Upper lobe of left lung (tissue), 6 donors: Measurements from ENCODE around the gene MRPS9. TPM values are rescaled to one million over a fixed set of nuclear protein-coding genes. Genes with fewer than 3 reads are reported as not detected.

ENCODE experiments used
- ATAC-seq, 2 donors: fragments of 200-7000 bp; cut with Tn5 transposase; one replicate each; pipeline ENCODE4 v1.9.1; 2022; ENCODE audit warnings: mild to moderate bottlenecking in 2 of 2, moderate library complexity in 2 of 2; ENCODE audit not compliant: low FRiP score in 2 of 2
- DNase-seq, 2 donors: peaks; one replicate each; pipeline ENCODE4 v3.0.0-alpha.2; 2019 to 2020
- H3K27ac ChIP-seq, 4 donors: fragments of 200-600 bp; sonication (generic); one replicate each; pipeline ENCODE4 v1.5.1; 2016 to 2019
- H3K27me3 ChIP-seq, 4 donors: fragments of 200-600 bp; sonication (generic); one replicate each; pipeline ENCODE4 v1.5.1; 2017 to 2019
- H3K36me3 ChIP-seq, 4 donors: fragments of 200-600 bp; sonication (generic); one replicate each; pipeline ENCODE4 v1.5.1; 2016 to 2019
- H3K4me1 ChIP-seq, 4 donors: fragments of 200-600 bp; sonication (generic); one replicate each; pipeline ENCODE4 v1.5.1; 2018 to 2019
- H3K4me3 ChIP-seq, 4 donors: fragments of 200-600 bp; sonication (generic); one replicate each; pipeline ENCODE4 v1.5.1; 2017 to 2019; ENCODE audit warnings: mild to moderate bottlenecking in 2 of 4, moderate library complexity in 1 of 4
- H3K9me3 ChIP-seq, 4 donors: fragments of 200-600 bp; sonication (generic); one replicate each; pipeline ENCODE4 v1.5.1; 2018 to 2019
- EP300 ChIP-seq, 4 donors: sonication (generic); formaldehyde crosslinking; IDR thresholded peaks; one replicate each; pipeline ENCODE4 v1.5.1; 2017; ENCODE audit warnings: antibody characterized with exemption in 4 of 4, control low read depth in 2 of 4
- POLR2A ChIP-seq, 4 donors: fragments of 450-650 bp; IDR thresholded peaks; one replicate each; pipeline ENCODE4 v1.5.1; 2016 to 2017; ENCODE audit warnings: antibody characterized with exemption in 4 of 4, mild to moderate bottlenecking in 2 of 4
- POLR2AphosphoS5 ChIP-seq, 2 donors: sonication (generic); formaldehyde crosslinking; IDR thresholded peaks; one replicate each; pipeline ENCODE4 v1.5.1; 2017; ENCODE audit warnings: antibody characterized with exemption in 2 of 2
- WGBS, 2 donors: methylation state at CpG; one replicate each; pipeline ENCODE4 v1.1.5; 2017 to 2018; 5-methylcytosine and 5-hydroxymethylcytosine counted together
- total RNA-seq, 6 donors: library from RNA; depleted of rRNA in 4 of 6; stranded (reverse); fragments of >200 nt in 4 of 6; gene quantifications; one replicate each; pipeline versions ENCODE4 v1.1.0 to v1.2.1, GENCODE V29; 2016 to 2021
- TF ChIP-seq, protein P1 (sequence below), 6 experiments: fragments of 450-650 bp in 4 of 6; fragments of 200-600 bp in 2 of 6; sonication (generic) in 2 of 6; IDR thresholded peaks; one replicate each; pipeline ENCODE4 v1.5.1; 2016 to 2019; ENCODE audit warnings: antibody characterized with exemption in 6 of 6
- donor health status: DM: no; HTN: no; CAD: no; lungs with moderate emphysema.
- donor health status: DM: no; HTN: yes; CAD: no; lungs with severe emphysema.

Gene MRPS9
- total RNA-seq, 6 donors from 2014 or later, result 15.4 to 17.8 (median 17.0) TPM

DNA sequence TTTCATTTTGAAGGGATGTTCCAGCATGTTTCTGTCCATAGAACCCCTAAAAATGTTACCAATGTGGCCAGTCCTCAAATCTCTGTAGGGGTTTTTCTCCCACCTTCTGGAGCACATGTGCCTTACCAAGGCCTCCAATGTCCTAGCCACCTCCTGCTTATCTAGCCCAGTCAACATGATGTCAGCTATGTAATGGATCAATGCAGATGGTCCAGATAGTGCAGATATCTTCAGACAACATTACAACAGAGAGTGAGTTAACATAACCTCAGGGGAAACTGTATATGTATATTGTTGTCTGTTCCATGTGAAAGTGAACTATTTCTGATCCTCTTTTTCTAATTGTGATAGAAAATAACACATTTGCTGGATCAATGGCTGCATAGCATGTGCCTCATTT is 92.7 kb downstream of the MRPS9 start:
- DNase-seq (no peak), ATAC-seq (no peak)
- H3K4me1 ChIP-seq, result no peaks in the 10 kb centered on the region
- TF ChIP-seq POLR2A (IDR thresholded peaks at IDR 0.05) (no peak), POLR2AphosphoS5 (IDR thresholded peaks at IDR 0.05) (no peak), EP300 (IDR thresholded peaks at IDR 0.05) (no peak)
- TF ChIP-seq, protein P1, sequence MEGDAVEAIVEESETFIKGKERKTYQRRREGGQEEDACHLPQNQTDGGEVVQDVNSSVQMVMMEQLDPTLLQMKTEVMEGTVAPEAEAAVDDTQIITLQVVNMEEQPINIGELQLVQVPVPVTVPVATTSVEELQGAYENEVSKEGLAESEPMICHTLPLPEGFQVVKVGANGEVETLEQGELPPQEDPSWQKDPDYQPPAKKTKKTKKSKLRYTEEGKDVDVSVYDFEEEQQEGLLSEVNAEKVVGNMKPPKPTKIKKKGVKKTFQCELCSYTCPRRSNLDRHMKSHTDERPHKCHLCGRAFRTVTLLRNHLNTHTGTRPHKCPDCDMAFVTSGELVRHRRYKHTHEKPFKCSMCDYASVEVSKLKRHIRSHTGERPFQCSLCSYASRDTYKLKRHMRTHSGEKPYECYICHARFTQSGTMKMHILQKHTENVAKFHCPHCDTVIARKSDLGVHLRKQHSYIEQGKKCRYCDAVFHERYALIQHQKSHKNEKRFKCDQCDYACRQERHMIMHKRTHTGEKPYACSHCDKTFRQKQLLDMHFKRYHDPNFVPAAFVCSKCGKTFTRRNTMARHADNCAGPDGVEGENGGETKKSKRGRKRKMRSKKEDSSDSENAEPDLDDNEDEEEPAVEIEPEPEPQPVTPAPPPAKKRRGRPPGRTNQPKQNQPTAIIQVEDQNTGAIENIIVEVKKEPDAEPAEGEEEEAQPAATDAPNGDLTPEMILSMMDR (IDR thresholded peaks at IDR 0.05), result no peak
- H3K27me3 ChIP-seq, result no peaks in the 10 kb centered on the region
- H3K27ac ChIP-seq, result no peak overlapping the region
- no peaks in the 10 kb centered on the region for H3K9me3 ChIP-seq
- no peak overlapping the region for H3K4me3 ChIP-seq
- H3K36me3 ChIP-seq, result no peaks in the 10 kb centered on the region

DNA sequence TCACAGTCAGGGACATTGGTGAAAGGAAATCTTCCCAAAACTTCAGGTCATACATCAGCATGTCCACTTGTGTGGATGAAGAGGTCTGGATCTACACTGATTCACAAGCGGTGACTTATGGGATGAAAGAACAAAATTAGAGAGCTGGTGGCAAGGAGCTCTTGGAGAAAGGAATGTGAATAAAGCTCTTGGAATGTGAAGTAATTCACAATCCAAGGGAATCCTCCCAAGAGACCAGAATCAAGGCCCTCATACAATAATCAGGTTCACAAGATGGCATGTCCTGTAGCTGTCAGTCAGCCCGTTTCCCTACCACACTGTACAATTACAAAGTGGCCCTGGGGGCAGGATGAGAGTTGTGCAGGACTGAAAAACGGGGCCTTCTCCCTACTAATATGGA is 96.2 kb downstream of the MRPS9 start:
- no peak overlapping the region for H3K4me3 ChIP-seq
- no peaks in the 10 kb centered on the region for H3K27me3 ChIP-seq
- H3K9me3 ChIP-seq, result no peaks in the 10 kb centered on the region
- TF ChIP-seq POLR2A (IDR thresholded peaks at IDR 0.05) (no peak), EP300 (IDR thresholded peaks at IDR 0.05) (no peak), POLR2AphosphoS5 (IDR thresholded peaks at IDR 0.05) (no peak)
- TF ChIP-seq, protein P1 (IDR thresholded peaks at IDR 0.05), result no peak
- H3K36me3 ChIP-seq, result no peaks in the 10 kb centered on the region
- no peaks in the 10 kb centered on the region for H3K4me1 ChIP-seq
- no peak overlapping the region for H3K27ac ChIP-seq
- ATAC-seq (no peak), DNase-seq (no peak)
- WGBS, 2 donors, result 67 to 78% methylated on average over 2 to 3 of the region's 3 CpGs

DNA sequence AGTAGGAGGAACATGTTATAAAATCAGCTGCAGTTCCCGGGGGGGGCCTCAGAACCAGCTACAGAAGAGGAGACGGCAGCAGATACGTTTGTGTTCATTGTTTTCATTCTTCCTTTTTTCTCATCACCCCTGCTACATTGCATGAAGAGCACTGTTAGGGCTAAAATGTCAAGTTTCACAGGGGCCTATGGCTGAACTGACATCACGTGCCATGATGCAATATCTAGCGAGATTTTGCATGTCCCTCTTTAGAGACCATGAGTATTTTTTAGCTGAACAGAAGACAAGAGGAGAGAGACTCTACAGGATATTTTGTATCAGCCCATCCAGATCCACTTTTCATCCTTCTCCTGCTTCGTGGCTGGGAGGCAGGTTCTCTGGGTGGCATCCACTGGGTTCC is 97.6 kb downstream of the MRPS9 start:
- WGBS, 2 donors, result 78 to 88% methylated on average over 6 of the region's 6 CpGs
- no peak for ATAC-seq
- Histone ChIP-seq H3K27me3 (no peaks in the 10 kb centered on the region), H3K36me3 (no peaks in the 10 kb centered on the region), H3K27ac (no peak overlapping the region), H3K9me3 (no peaks in the 10 kb centered on the region), H3K4me3 (no peak overlapping the region), H3K4me1 (no peaks in the 10 kb centered on the region)
- TF ChIP-seq POLR2A (IDR thresholded peaks at IDR 0.05), result no peak
- no peak for TF ChIP-seq POLR2AphosphoS5 (IDR thresholded peaks at IDR 0.05)
- no peak for TF ChIP-seq EP300 (IDR thresholded peaks at IDR 0.05)
- TF ChIP-seq, protein P1 (IDR thresholded peaks at IDR 0.05), result no peak
- DNase-seq, result no peak

DNA sequence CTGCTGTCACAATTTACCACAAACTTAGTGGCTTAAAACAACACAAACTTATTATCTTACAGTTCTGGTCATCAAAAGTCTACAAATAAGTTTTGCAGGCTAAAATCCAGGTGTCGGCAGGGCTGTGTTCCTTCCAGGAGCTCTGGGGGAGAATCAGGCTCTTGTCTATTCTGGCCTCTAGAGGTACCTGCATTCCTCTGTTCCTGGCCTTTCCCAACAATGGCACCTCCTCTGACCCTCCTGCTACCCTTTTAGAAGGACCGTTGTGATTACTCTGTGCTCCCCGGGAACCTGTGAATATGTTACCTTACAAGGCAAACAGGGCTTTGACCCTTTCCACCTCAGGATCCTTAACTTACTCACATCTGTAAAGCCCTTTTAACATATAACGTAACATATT is 98.5 kb downstream of the MRPS9 start:
- WGBS, 2 donors, result 79 to 82% methylated on average over 4 of the region's 4 CpGs
- no peaks in the 10 kb centered on the region for H3K27me3 ChIP-seq
- no peak for TF ChIP-seq POLR2A (IDR thresholded peaks at IDR 0.05)
- no peak for TF ChIP-seq POLR2AphosphoS5 (IDR thresholded peaks at IDR 0.05)
- no peak for TF ChIP-seq EP300 (IDR thresholded peaks at IDR 0.05)
- TF ChIP-seq, protein P1 (IDR thresholded peaks at IDR 0.05), result no peak

DNA sequence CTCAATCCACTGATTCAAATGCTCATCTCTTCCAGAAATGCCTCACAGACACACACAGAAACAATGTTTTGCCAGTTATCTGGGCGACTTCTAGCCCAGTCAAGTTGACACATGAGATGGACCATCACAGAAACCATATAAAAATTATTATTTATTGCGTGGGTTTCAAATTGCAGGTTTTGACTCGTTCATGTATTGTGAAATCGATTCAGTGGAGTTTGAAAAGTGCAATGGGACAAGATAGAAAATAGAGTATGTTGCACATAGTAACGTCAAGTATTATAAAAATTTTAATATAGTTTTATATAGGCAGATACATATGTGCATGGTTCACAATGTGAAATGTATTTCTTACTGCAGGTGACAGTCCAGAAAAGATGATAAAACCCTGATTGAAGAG is 100.8 kb downstream of the MRPS9 start:
- Histone ChIP-seq H3K4me1 (peaks cover 0 to 5% (median 2%) of the 10 kb centered on the region in 4 donors), H3K27ac (no peak overlapping the region), H3K9me3 (no peaks in the 10 kb centered on the region), H3K4me3 (no peak overlapping the region), H3K27me3 (peaks cover 0 to 5% (median 2%) of the 10 kb centered on the region in 4 donors), H3K36me3 (no peaks in the 10 kb centered on the region)
- ATAC-seq (no peak), DNase-seq (no peak)
- WGBS, 2 donors, result 89 to 91% methylated on average over 5 of the region's 5 CpGs
- TF ChIP-seq POLR2AphosphoS5 (IDR thresholded peaks at IDR 0.05), result no peak
- TF ChIP-seq EP300 (IDR thresholded peaks at IDR 0.05), result no peak
- TF ChIP-seq, protein P1 (IDR thresholded peaks at IDR 0.05), result no peak
- TF ChIP-seq POLR2A (IDR thresholded peaks at IDR 0.05), result no peak

More for the DNA sequence above, 98.5 kb downstream of the MRPS9 start:
- H3K27ac ChIP-seq, result no peak overlapping the region
- DNase-seq (no peak), ATAC-seq (no peak)
- no peak overlapping the region for H3K4me3 ChIP-seq
- no peaks in the 10 kb centered on the region for H3K36me3 ChIP-seq
- no peaks in the 10 kb centered on the region for H3K9me3 ChIP-seq
- no peaks in the 10 kb centered on the region for H3K4me1 ChIP-seq
